ENCODE data around the gene THAP3.

The THAP3 gene

DNA sequence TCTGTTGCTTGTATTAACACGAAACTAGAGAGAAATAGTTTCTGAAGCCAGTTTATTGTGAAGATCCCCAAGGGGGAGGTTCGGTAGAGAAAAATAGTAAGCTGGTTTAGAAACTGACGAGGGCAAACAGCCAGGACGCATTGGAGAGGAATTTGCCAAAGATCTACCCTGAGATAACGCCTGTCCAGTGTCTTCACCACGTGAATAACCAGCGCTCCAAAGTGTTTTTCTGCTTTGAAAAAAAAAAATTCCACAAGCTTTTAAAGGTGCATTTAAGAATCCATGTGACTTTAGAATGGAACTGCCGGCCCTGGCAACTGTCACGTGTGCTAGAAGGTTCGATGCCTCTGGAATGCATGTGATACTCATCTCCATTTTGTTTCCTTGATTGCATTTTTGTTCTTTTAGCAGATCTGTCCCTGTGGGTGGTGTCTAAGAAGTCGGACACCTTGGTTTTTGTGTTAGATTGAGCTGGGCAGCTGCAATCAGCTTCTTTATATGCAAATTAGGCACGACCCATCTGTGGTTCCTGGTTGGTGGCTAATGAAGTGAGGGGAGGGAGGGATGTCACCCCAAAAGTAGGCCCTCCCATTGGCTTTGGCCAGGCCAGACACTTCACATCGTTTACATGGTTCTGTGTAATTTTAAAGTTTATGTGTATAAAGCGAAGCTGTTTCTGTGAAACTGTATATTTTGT, 1.3 kb upstream of the THAP3 start:
- no peak overlapping the region for H3K4me3 ChIP-seq (ENCODE audit: low read depth, low read length)
- TF ChIP-seq CTCF (IDR thresholded peaks at IDR 0.05; ENCODE audit: borderline replicate concordance, insufficient read depth, low read depth, low read length) = no peak

- TF ChIP-seq CTCF (IDR thresholded peaks at IDR 0.05; ENCODE audit: borderline replicate concordance, insufficient read depth, low read depth, low read length) = no peak
- H3K4me3 ChIP-seq (ENCODE audit: low read depth, low read length) = peak overlapping the region; percentile 73
These were observed 999 bp downstream of the THAP3 start for GRCh38 chr1:6625584-6626149.

GRCh38 chr1:6627031-6627430, 2.4 kb downstream of the THAP3 start:
- no peak for TF ChIP-seq CTCF (IDR thresholded peaks at IDR 0.05; ENCODE audit: borderline replicate concordance, insufficient read depth, low read depth, low read length)
- H3K4me3 ChIP-seq (ENCODE audit: low read depth, low read length) = no peak overlapping the region

DNA sequence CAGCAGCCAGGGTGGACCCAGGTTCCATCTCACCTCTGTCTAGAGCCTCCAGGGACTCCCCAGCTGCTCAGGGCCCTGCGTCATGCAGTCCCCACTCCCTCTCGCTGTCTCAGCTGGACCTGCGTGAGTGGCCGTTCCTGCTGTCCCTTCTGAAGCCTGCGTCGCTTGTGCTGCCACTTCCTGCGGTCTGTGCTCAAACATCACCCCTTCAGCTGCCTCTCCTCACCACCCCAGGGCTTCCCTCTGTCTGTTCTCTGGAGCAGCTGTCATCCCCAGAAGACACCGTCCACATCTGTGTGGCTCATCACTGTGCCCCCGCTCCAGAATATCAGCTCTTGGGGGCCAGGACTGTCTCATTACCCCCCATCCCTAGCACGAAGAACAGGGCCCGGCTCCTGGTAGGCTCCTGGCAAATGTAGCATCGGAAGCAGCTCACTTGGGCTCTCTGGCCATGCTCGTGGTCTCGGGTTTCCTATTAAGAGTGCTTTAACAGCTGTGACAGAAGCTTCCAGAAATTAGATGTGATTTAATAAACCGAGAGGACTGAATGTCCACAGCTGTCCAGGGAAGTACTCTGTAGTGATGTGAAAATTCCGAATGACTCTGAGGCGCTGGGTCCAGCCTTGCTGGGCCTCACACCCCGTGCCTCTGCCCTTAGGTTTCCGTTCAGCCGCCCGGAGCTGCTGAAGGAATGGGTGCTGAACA, 3.3 kb downstream of the THAP3 start:
- H3K4me3 ChIP-seq (ENCODE audit: low read depth, low read length) = no peak overlapping the region
- TF ChIP-seq CTCF (IDR thresholded peaks at IDR 0.05; ENCODE audit: borderline replicate concordance, insufficient read depth, low read depth, low read length) = no peak

GRCh38 chr1:6628971-6629479, 4.4 kb downstream of the THAP3 start:
- no peak overlapping the region for H3K4me3 ChIP-seq (ENCODE audit: low read depth, low read length)

GRCh38 chr1:6630027-6630426, 5.4 kb downstream of the THAP3 start:
- no peak overlapping the region for H3K4me3 ChIP-seq (ENCODE audit: low read depth, low read length)
- TF ChIP-seq CTCF (IDR thresholded peaks at IDR 0.05; ENCODE audit: borderline replicate concordance, insufficient read depth, low read depth, low read length) = no peak

More at GRCh38 chr1:6628971-6629479, 4.4 kb downstream of the THAP3 start:
- TF ChIP-seq CTCF (IDR thresholded peaks at IDR 0.05; ENCODE audit: borderline replicate concordance, insufficient read depth, low read depth, low read length) = no peak
